HEK293 (cell line): ENCODE results near the gene NEURL2.
A peak's percentile ranks its signal among the peaks of the same experiment; 100 is the strongest.

Source experiments
- HOXC10 ChIP-seq: sonication (generic); formaldehyde crosslinking; IDR thresholded peaks from 2 replicates; pipeline ENCODE4 v1.8.1; 2023; ENCODE audit warnings: mild to moderate bottlenecking, missing genetic modification reagents
- MYNN ChIP-seq: fragments of 450-650 bp; formaldehyde crosslinking; IDR thresholded peaks from 2 replicates; pipeline ENCODE4 v1.5.1; 2016; ENCODE audit warnings: missing biosample characterization, missing genetic modification characterization, borderline replicate concordance
- SP7 ChIP-seq: fragments of 450-650 bp; formaldehyde crosslinking; IDR thresholded peaks from 2 replicates; pipeline ENCODE4 v1.5.1; 2016; ENCODE audit warnings: missing biosample characterization, missing genetic modification characterization
- ZBTB8A ChIP-seq: fragments of 450-650 bp; formaldehyde crosslinking; IDR thresholded peaks from 2 replicates; pipeline ENCODE4 v1.5.1; 2016; ENCODE audit warnings: missing biosample characterization, missing genetic modification characterization
- ZNF133 ChIP-seq: fragments of 450-650 bp; formaldehyde crosslinking; IDR thresholded peaks from 2 replicates; pipeline ENCODE4 v1.5.1; 2016; ENCODE audit warnings: missing biosample characterization, missing genetic modification characterization
- ZNF169 ChIP-seq: fragments of 450-650 bp; formaldehyde crosslinking; IDR thresholded peaks from 2 replicates; pipeline ENCODE4 v1.5.1; 2016; ENCODE audit warnings: missing biosample characterization, missing genetic modification characterization
- ZNF335 ChIP-seq: fragments of 450-650 bp; formaldehyde crosslinking; conservative IDR thresholded peaks from 2 replicates; pipeline ENCODE4 v1.5.1; 2016; ENCODE audit warnings: missing biosample characterization, missing genetic modification characterization
- ZNF548 ChIP-seq: fragments of 450-650 bp; formaldehyde crosslinking; IDR thresholded peaks from 2 replicates; pipeline ENCODE4 v1.5.1; 2016; ENCODE audit warnings: missing biosample characterization, missing genetic modification characterization
- ZNF623 ChIP-seq: fragments of 450-650 bp; formaldehyde crosslinking; IDR thresholded peaks from 2 replicates; pipeline ENCODE4 v1.5.1; 2016; ENCODE audit warnings: missing biosample characterization, missing genetic modification characterization
- ZNF843 ChIP-seq: fragments of 450-650 bp; formaldehyde crosslinking; IDR thresholded peaks from 2 replicates; pipeline ENCODE4 v1.5.1; 2016; ENCODE audit warnings: missing biosample characterization, missing genetic modification characterization
- TF ChIP-seq, protein P1 (sequence below): fragments of 450-650 bp; formaldehyde crosslinking; IDR thresholded peaks from 2 replicates; pipeline ENCODE4 v1.5.1; 2016; ENCODE audit warnings: missing biosample characterization, missing genetic modification characterization, borderline replicate concordance
- TF ChIP-seq, protein P2 (sequence below): fragments of 450-650 bp; formaldehyde crosslinking; IDR thresholded peaks from 2 replicates; pipeline ENCODE4 v1.5.1; 2016; ENCODE audit warnings: missing biosample characterization, missing genetic modification characterization
- TF ChIP-seq, protein P3 (sequence below): fragments of 450-650 bp; formaldehyde crosslinking; conservative IDR thresholded peaks from 2 replicates; pipeline ENCODE4 v1.5.1; 2016; ENCODE audit warnings: low read depth, missing biosample characterization, missing genetic modification characterization
- TF ChIP-seq, protein P4 (sequence below): fragments of 450-650 bp; formaldehyde crosslinking; IDR thresholded peaks from 2 replicates; pipeline ENCODE4 v1.5.1; 2016; ENCODE audit warnings: missing biosample characterization, missing genetic modification characterization
- TF ChIP-seq, protein P5 (sequence below): fragments of 450-650 bp; formaldehyde crosslinking; IDR thresholded peaks from 2 replicates; pipeline ENCODE4 v1.5.1; 2016; ENCODE audit warnings: missing biosample characterization, missing genetic modification characterization
- TF ChIP-seq, protein P6 (sequence below): fragments of 450-650 bp; formaldehyde crosslinking; IDR thresholded peaks from 2 replicates; pipeline ENCODE4 v1.5.1; 2016; ENCODE audit warnings: missing biosample characterization, missing genetic modification characterization, low read depth

Gene NEURL2

DNA sequence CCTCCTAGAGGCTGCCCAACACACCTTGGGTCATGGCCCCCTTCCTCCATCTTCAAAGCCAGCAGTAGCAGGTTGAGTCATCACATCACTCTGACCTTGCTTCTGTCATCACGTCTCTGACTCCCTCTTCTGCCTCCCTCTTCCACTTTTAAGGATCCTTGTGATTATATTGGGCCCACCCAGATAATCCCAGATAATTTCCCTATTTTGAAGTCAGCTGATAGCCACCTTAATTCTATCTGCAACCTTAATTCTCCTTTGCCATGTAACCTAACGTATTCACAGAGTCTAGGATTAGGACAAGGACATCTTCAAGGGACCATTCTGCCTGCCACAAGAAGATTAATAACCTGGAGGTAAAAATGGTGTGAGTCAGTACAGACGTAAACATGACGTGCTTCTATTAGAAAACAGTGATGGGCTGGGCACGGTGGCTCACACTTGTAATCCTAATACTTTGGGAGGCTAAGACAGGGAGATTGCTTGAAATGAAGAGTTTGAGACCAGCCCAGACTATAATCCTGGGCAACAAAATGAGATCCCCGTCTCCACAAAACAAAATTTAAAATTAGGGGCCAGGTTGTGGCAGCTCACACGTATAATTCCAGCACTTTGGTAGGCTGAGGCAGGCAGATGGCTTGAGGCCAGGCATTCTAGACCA, 30.3 kb downstream of the NEURL2 start (continued):
- TF ChIP-seq, protein P1, sequence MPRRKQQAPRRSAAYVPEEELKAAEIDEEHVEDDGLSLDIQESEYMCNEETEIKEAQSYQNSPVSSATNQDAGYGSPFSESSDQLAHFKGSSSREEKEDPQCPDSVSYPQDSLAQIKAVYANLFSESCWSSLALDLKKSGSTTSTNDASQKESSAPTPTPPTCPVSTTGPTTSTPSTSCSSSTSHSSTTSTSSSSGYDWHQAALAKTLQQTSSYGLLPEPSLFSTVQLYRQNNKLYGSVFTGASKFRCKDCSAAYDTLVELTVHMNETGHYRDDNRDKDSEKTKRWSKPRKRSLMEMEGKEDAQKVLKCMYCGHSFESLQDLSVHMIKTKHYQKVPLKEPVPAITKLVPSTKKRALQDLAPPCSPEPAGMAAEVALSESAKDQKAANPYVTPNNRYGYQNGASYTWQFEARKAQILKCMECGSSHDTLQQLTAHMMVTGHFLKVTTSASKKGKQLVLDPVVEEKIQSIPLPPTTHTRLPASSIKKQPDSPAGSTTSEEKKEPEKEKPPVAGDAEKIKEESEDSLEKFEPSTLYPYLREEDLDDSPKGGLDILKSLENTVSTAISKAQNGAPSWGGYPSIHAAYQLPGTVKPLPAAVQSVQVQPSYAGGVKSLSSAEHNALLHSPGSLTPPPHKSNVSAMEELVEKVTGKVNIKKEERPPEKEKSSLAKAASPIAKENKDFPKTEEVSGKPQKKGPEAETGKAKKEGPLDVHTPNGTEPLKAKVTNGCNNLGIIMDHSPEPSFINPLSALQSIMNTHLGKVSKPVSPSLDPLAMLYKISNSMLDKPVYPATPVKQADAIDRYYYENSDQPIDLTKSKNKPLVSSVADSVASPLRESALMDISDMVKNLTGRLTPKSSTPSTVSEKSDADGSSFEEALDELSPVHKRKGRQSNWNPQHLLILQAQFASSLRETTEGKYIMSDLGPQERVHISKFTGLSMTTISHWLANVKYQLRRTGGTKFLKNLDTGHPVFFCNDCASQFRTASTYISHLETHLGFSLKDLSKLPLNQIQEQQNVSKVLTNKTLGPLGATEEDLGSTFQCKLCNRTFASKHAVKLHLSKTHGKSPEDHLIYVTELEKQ (tag by site-specific recombination): no peak
- TF ChIP-seq HOXC10 (CRISPR knock-in tag) (no peak), ZBTB8A (tag by site-specific recombination) (no peak), ZNF335 (tag by site-specific recombination) (peak; percentile 40), ZNF133 (tag by site-specific recombination) (no peak), MYNN (tag by site-specific recombination) (no peak), ZNF169 (tag by site-specific recombination) (no peak), SP7 (peak; percentile 87), ZNF843 (tag by site-specific recombination) (no peak), ZNF623 (tag by site-specific recombination) (no peak), ZNF548 (tag by site-specific recombination) (no peak)
- TF ChIP-seq, protein P2, sequence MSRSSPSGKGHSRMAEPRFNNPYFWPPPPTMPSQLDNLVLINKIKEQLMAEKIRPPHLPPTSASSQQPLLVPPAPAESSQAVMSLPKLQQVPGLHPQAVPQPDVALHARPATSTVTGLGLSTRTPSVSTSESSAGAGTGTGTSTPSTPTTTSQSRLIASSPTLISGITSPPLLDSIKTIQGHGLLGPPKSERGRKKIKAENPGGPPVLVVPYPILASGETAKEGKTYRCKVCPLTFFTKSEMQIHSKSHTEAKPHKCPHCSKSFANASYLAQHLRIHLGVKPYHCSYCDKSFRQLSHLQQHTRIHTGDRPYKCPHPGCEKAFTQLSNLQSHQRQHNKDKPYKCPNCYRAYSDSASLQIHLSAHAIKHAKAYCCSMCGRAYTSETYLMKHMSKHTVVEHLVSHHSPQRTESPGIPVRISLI (tag by site-specific recombination): no peak
- TF ChIP-seq, protein P3, sequence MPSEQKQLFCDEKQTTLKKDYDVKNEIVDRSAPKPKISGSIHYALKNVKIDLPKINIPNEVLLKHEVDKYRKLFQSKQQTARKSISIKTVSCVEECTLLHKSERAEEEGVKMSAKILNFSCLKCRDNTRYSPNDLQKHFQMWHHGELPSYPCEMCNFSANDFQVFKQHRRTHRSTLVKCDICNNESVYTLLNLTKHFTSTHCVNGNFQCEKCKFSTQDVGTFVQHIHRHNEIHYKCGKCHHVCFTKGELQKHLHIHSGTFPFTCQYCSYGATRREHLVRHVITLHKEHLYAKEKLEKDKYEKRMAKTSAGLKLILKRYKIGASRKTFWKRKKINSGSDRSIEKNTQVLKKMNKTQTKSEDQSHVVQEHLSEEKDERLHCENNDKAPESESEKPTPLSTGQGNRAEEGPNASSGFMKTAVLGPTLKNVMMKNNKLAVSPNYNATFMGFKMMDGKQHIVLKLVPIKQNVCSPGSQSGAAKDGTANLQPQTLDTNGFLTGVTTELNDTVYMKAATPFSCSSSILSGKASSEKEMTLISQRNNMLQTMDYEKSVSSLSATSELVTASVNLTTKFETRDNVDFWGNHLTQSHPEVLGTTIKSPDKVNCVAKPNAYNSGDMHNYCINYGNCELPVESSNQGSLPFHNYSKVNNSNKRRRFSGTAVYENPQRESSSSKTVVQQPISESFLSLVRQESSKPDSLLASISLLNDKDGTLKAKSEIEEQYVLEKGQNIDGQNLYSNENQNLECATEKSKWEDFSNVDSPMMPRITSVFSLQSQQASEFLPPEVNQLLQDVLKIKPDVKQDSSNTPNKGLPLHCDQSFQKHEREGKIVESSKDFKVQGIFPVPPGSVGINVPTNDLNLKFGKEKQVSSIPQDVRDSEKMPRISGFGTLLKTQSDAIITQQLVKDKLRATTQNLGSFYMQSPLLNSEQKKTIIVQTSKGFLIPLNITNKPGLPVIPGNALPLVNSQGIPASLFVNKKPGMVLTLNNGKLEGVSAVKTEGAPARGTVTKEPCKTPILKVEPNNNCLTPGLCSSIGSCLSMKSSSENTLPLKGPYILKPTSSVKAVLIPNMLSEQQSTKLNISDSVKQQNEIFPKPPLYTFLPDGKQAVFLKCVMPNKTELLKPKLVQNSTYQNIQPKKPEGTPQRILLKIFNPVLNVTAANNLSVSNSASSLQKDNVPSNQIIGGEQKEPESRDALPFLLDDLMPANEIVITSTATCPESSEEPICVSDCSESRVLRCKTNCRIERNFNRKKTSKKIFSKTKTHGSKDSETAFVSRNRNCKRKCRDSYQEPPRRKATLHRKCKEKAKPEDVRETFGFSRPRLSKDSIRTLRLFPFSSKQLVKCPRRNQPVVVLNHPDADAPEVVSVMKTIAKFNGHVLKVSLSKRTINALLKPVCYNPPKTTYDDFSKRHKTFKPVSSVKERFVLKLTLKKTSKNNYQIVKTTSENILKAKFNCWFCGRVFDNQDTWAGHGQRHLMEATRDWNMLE (tag by site-specific recombination): no peak
- TF ChIP-seq, protein P4, sequence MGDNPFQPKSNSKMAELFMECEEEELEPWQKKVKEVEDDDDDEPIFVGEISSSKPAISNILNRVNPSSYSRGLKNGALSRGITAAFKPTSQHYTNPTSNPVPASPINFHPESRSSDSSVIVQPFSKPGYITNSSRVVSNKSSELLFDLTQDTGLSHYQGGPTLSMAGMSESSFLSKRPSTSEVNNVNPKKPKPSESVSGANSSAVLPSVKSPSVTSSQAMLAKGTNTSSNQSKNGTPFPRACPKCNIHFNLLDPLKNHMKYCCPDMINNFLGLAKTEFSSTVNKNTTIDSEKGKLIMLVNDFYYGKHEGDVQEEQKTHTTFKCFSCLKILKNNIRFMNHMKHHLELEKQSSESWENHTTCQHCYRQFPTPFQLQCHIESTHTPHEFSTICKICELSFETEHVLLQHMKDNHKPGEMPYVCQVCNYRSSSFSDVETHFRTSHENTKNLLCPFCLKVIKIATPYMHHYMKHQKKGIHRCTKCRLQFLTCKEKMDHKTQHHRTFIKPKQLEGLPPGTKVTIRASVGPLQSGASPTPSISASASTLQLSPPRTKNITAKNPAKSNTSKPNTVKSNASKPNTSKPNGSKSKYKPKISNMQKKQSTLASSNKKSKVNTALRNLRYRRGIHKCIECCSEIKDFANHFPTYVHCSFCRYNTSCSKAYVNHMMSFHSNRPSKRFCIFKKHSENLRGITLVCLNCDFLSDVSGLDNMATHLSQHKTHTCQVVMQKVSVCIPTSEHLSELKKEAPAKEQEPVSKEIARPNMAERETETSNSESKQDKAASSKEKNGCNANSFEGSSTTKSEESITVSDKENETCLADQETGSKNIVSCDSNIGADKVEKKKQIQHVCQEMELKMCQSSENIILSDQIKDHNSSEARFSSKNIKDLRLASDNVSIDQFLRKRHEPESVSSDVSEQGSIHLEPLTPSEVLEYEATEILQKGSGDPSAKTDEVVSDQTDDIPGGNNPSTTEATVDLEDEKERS (tag by site-specific recombination): no peak
- TF ChIP-seq, protein P5, sequence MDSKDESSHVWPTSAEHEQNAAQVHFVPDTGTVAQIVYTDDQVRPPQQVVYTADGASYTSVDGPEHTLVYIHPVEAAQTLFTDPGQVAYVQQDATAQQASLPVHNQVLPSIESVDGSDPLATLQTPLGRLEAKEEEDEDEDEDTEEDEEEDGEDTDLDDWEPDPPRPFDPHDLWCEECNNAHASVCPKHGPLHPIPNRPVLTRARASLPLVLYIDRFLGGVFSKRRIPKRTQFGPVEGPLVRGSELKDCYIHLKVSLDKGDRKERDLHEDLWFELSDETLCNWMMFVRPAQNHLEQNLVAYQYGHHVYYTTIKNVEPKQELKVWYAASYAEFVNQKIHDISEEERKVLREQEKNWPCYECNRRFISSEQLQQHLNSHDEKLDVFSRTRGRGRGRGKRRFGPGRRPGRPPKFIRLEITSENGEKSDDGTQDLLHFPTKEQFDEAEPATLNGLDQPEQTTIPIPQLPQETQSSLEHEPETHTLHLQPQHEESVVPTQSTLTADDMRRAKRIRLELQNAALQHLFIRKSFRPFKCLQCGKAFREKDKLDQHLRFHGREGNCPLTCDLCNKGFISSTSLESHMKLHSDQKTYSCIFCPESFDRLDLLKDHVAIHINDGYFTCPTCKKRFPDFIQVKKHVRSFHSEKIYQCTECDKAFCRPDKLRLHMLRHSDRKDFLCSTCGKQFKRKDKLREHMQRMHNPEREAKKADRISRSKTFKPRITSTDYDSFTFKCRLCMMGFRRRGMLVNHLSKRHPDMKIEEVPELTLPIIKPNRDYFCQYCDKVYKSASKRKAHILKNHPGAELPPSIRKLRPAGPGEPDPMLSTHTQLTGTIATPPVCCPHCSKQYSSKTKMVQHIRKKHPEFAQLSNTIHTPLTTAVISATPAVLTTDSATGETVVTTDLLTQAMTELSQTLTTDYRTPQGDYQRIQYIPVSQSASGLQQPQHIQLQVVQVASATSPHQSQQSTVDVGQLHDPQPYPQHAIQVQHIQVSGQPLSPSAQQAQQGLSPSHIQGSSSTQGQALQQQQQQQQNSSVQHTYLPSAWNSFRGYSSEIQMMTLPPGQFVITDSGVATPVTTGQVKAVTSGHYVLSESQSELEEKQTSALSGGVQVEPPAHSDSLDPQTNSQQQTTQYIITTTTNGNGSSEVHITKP (tag by site-specific recombination): no peak; the same call in 1 of the 2 replicates
- TF ChIP-seq, protein P6, sequence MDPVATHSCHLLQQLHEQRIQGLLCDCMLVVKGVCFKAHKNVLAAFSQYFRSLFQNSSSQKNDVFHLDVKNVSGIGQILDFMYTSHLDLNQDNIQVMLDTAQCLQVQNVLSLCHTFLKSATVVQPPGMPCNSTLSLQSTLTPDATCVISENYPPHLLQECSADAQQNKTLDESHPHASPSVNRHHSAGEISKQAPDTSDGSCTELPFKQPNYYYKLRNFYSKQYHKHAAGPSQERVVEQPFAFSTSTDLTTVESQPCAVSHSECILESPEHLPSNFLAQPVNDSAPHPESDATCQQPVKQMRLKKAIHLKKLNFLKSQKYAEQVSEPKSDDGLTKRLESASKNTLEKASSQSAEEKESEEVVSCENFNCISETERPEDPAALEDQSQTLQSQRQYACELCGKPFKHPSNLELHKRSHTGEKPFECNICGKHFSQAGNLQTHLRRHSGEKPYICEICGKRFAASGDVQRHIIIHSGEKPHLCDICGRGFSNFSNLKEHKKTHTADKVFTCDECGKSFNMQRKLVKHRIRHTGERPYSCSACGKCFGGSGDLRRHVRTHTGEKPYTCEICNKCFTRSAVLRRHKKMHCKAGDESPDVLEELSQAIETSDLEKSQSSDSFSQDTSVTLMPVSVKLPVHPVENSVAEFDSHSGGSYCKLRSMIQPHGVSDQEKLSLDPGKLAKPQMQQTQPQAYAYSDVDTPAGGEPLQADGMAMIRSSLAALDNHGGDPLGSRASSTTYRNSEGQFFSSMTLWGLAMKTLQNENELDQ (tag by site-specific recombination): no peak
